Immature natural killer cell (primary cell): ENCODE measurements around the gene PRG3. TPM values are rescaled to one million over a fixed set of nuclear protein-coding genes. Genes with fewer than 3 reads are reported as not detected.

Experiments
- polyA plus RNA-seq, 3 donors: library from polyadenylated mRNA; unstranded; fragments of 300-500 nt; fragmentation: Illumina TruSeq; gene quantifications; one replicate each; pipeline ENCODE4 v1.2.3, GENCODE V29; 2021

Gene PRG3
- polyA plus RNA-seq, 3 donors from 2014 or later, result not detected

Other genes starting within 250 kb of the PRG3 start
- gene LRRC55, start 199.2 kb downstream of the PRG3 start, polyA plus RNA-seq, result not detected
- gene APLNR, start 143.9 kb downstream of the PRG3 start, polyA plus RNA-seq, result under 1 TPM in 1 of 3 donors, not detected in 2; 0.28 TPM
- gene TNKS1BP1, start 56.2 kb downstream of the PRG3 start, polyA plus RNA-seq, result 1 to 10 TPM; 1.0 to 1.7 (median 1.6) TPM
- gene SSRP1, start 45.3 kb downstream of the PRG3 start, polyA plus RNA-seq, result 10 to 100 TPM; 24.6 to 41.6 (median 25.6) TPM
- gene P2RX3, start 42.8 kb downstream of the PRG3 start, polyA plus RNA-seq, result not detected
- under 1 TPM in 1 of 3 donors, not detected in 2; 0.19 TPM for gene PRG2, start 9.5 kb upstream of the PRG3 start, polyA plus RNA-seq
- gene SLC43A3, start 46.0 kb upstream of the PRG3 start, polyA plus RNA-seq, result 10 to 100 TPM; 11.4 to 17.1 (median 12.4) TPM
- under 1 TPM; 0.38 to 0.71 (median 0.68) TPM for gene RTN4RL2, start 79.4 kb upstream of the PRG3 start, polyA plus RNA-seq
- 10 to 100 TPM; 15.8 to 20.3 (median 17.5) TPM for gene SLC43A1, start 134.6 kb upstream of the PRG3 start, polyA plus RNA-seq
- gene TIMM10, start 149.6 kb upstream of the PRG3 start, polyA plus RNA-seq, result 100 to 1,000 TPM in 1 of 3 donors, 10 to 100 TPM in 2; 52.9 to 101 (median 55.7) TPM
- gene SMTNL1, start 156.4 kb upstream of the PRG3 start, polyA plus RNA-seq, result under 1 TPM in 2 of 3 donors, not detected in 1; 0.12 to 0.47 TPM
- 100 to 1,000 TPM; 310 to 706 (median 354) TPM for gene UBE2L6, start 186.5 kb upstream of the PRG3 start, polyA plus RNA-seq
- under 1 TPM in 1 of 3 donors, not detected in 2; 0.71 TPM for gene SERPING1, start 216.5 kb upstream of the PRG3 start, polyA plus RNA-seq